GM04503 (cell line): Measurements from ENCODE around the gene FSCN2.
"Not testable (repeated sequence)": the region's sequence is repeated elsewhere in the genome, so short reads cannot be mapped to it uniquely, and the experiment has no call there.

Source experiments
- DNase-seq: peaks from one replicate; pipeline ENCODE4 v3.0.0-alpha.2; 2012; ENCODE audit warnings: low read depth

Gene FSCN2

GRCh38 chr17:81578561-81579225, 50.5 kb downstream of the FSCN2 start:
- no peak for DNase-seq

- no peak for DNase-seq
Observed at GRCh38 chr17:81579298-81579697, 51.1 kb downstream of the FSCN2 start.

- peak; percentile 34 for DNase-seq
Observed at GRCh38 chr17:81579821-81580321, 51.7 kb downstream of the FSCN2 start.

GRCh38 chr17:81580481-81580880, 52.3 kb downstream of the FSCN2 start:
- no peak for DNase-seq

GRCh38 chr17:81581758-81582157, 53.6 kb downstream of the FSCN2 start:
- no peak for DNase-seq

GRCh38 chr17:81582341-81582740, 54.2 kb downstream of the FSCN2 start:
- DNase-seq: no peak

GRCh38 chr17:81582749-81583148, 54.6 kb downstream of the FSCN2 start:
- no peak for DNase-seq

- no peak for DNase-seq
Observed at GRCh38 chr17:81583589-81584342, 55.6 kb downstream of the FSCN2 start.

- not testable (repeated sequence) for DNase-seq
Observed at GRCh38 chr17:81584771-81585170, 56.6 kb downstream of the FSCN2 start.

- DNase-seq: no peak
Observed at GRCh38 chr17:81586096-81586495, 57.9 kb downstream of the FSCN2 start.
